H1 (cell line): ENCODE results near the gene TRIM28. TPM values are rescaled to one million over a fixed set of nuclear protein-coding genes. Genes with fewer than 3 reads are reported as not detected.

Source experiments
- CTCF ChIA-PET: fragments of 300-600 bp; sonication (Branson Sonifier 250); formaldehyde crosslinking; loops from one replicate; lab custom pipeline; 2021; ENCODE audit not compliant: partially characterized antibody; lab: Charles Lee
- POLR2A ChIA-PET: fragments of 300-600 bp; sonication (Branson Sonifier 250); formaldehyde crosslinking; loops from one replicate; lab custom pipeline; 2021; ENCODE audit warnings: inconsistent platforms; ENCODE audit not compliant: partially characterized antibody; lab: Charles Lee
- DNase-seq, 2 experiments: peaks; one replicate each; pipeline versions ENCODE4 v3.0.0 to v3.0.0-alpha.2; 2010 to 2022; ENCODE audit warnings: low spot score in 2 of 2, low read depth in 1 of 2, mixed read lengths in 1 of 2
- FAIRE-seq: peaks from 2 replicates; lab custom pipeline; 2011; peaks lifted over from hg19 to GRCh38; lab: Jason Lieb, UNC
- H2AFZ ChIP-seq: 2 replicates; pipeline ENCODE4 v1.8.1; 2012; ENCODE audit warnings: low read length, inconsistent platforms
- H2AK5ac ChIP-seq: 2 replicates; pipeline ENCODE4 v1.6.1; 2013; ENCODE audit warnings: low read depth, low read length
- H2BK120ac ChIP-seq: replicated peaks from 2 replicates; pipeline ENCODE3; 2013; ENCODE audit warnings: low read depth, low read length, inconsistent platforms
- H2BK12ac ChIP-seq: 2 replicates; pipeline ENCODE4 v1.6.1; 2013; ENCODE audit warnings: low read depth, low read length
- H2BK15ac ChIP-seq: 2 replicates; pipeline ENCODE4 v1.6.1; 2013; ENCODE audit warnings: low read length
- H2BK20ac ChIP-seq: 2 replicates; pipeline ENCODE4 v1.6.1; 2013; ENCODE audit warnings: low read length
- H2BK5ac ChIP-seq: 2 replicates; pipeline ENCODE4 v1.6.1; 2013; ENCODE audit warnings: low read depth, low read length
- H3K14ac ChIP-seq: 2 replicates; pipeline ENCODE4 v1.6.1; 2013; ENCODE audit warnings: inconsistent platforms; ENCODE audit not compliant: insufficient read length
- H3K18ac ChIP-seq: 2 replicates; pipeline ENCODE4 v1.6.1; 2013; ENCODE audit warnings: low read length; ENCODE audit errors: extremely low read depth
- H3K23ac ChIP-seq: 2 replicates; pipeline ENCODE4 v1.6.1; 2013; ENCODE audit warnings: inconsistent platforms; ENCODE audit not compliant: insufficient read length
- H3K23me2 ChIP-seq: 2 replicates; pipeline ENCODE4 v1.6.1; 2013; ENCODE audit warnings: low read depth, low read length
- H3K27ac ChIP-seq: 2 replicates; pipeline ENCODE4 v1.6.1; 2011; ENCODE audit warnings: low read depth, low read length, inconsistent platforms
- H3K27me3 ChIP-seq, 4 experiments: replicated peaks in 1 of 4; 1 replicate in 1 of 4; 2 replicates in 3 of 4; pipeline versions ENCODE4 v1.6.1 to v1.8.1; 2011 to 2013; ENCODE audit warnings: low read length in 3 of 4, mild to moderate bottlenecking in 3 of 4, inconsistent platforms in 2 of 4, mixed read lengths in 2 of 4, moderate library complexity in 1 of 4; ENCODE audit not compliant: control insufficient read depth in 3 of 4, insufficient read depth in 3 of 4; ENCODE audit errors: extremely low read depth in 1 of 4
- H3K36me3 ChIP-seq, 4 experiments: 2 replicates each; pipeline versions ENCODE4 v1.6.1 to v1.8.1; 2011 to 2013; ENCODE audit warnings: mild to moderate bottlenecking in 4 of 4, low read length in 3 of 4, moderate library complexity in 2 of 4, control low read depth in 1 of 4, inconsistent platforms in 1 of 4; ENCODE audit not compliant: insufficient read depth in 4 of 4, control insufficient read depth in 2 of 4
- H3K4ac ChIP-seq: replicated peaks from 2 replicates; pipeline ENCODE3; 2013; ENCODE audit warnings: low read length, low read depth, mixed read lengths, inconsistent platforms; ENCODE audit not compliant: insufficient read length
- H3K4me1 ChIP-seq, 4 experiments: replicated peaks in 1 of 4; 1 replicate in 1 of 4; 2 replicates in 3 of 4; pipeline versions ENCODE4 v1.6.1 to v1.8.1; 2011 to 2013; ENCODE audit warnings: low read length in 3 of 4, inconsistent platforms in 2 of 4, mixed read lengths in 1 of 4; ENCODE audit not compliant: insufficient read depth in 4 of 4, control insufficient read depth in 3 of 4
- H3K4me2 ChIP-seq, 2 experiments: 2 replicates each; pipeline versions ENCODE4 v1.6.1 to v1.8.1; 2011 to 2013; ENCODE audit warnings: low read depth in 2 of 2, low read length in 2 of 2, control low read depth in 1 of 2, inconsistent platforms in 1 of 2, mild to moderate bottlenecking in 1 of 2; ENCODE audit not compliant: insufficient read depth in 1 of 2
- H3K4me3 ChIP-seq, 4 experiments: fragments of 200-600, 300-600 bp in 1 of 4; sonication (generic), shearing (Covaris generic), sonication (Bioruptor Twin) in 1 of 4; 2 replicates each; pipeline versions ENCODE4 v1.5.1 to v1.8.1; 2011 to 2016; ENCODE audit warnings: low read length in 4 of 4, low read depth in 3 of 4, control low read depth in 2 of 4, inconsistent platforms in 2 of 4, mild to moderate bottlenecking in 2 of 4, mixed read lengths in 1 of 4, moderate library complexity in 1 of 4; ENCODE audit not compliant: insufficient read depth in 2 of 4; ENCODE audit errors: extremely low read depth in 1 of 4
- H3K56ac ChIP-seq: replicated peaks from 2 replicates; pipeline ENCODE3; 2013; ENCODE audit warnings: low read depth, mild to moderate bottlenecking, mixed read lengths, low read length, inconsistent platforms; ENCODE audit not compliant: insufficient read length
- H3K79me1 ChIP-seq: 2 replicates; pipeline ENCODE4 v1.6.1; 2013; ENCODE audit warnings: low read depth, low read length, control low read depth
- H3K79me2 ChIP-seq, 2 experiments: 2 replicates each; pipeline versions ENCODE4 v1.6.1 to v1.8.1; 2012 to 2013; ENCODE audit warnings: low read length in 2 of 2, mild to moderate bottlenecking in 2 of 2, inconsistent platforms in 1 of 2; ENCODE audit not compliant: insufficient read depth in 2 of 2, control insufficient read depth in 1 of 2
- H3K9ac ChIP-seq, 4 experiments: replicated peaks in 1 of 4; 1 replicate in 1 of 4; 2 replicates in 3 of 4; pipeline versions ENCODE4 v1.6.1 to v1.8.1; 2011 to 2013; ENCODE audit warnings: low read depth in 3 of 4, low read length in 3 of 4, control low read depth in 2 of 4, mild to moderate bottlenecking in 2 of 4, moderate library complexity in 2 of 4, inconsistent platforms in 1 of 4; ENCODE audit errors: extremely low read depth in 1 of 4
- H3K9me3 ChIP-seq, 2 experiments: 2 replicates each; pipeline versions ENCODE4 v1.6.1 to v1.8.1; 2012 to 2013; ENCODE audit warnings: mild to moderate bottlenecking in 2 of 2, moderate library complexity in 2 of 2, control low read depth in 1 of 2, inconsistent platforms in 1 of 2, low read depth in 1 of 2, low read length in 1 of 2, mixed read lengths in 1 of 2; ENCODE audit not compliant: insufficient read depth in 2 of 2
- H4K20me1 ChIP-seq, 2 experiments: replicated peaks in 1 of 2; 2 replicates each; pipeline versions ENCODE3 to v1.8.1; 2011 to 2013; ENCODE audit warnings: inconsistent platforms in 2 of 2, low read length in 2 of 2, mild to moderate bottlenecking in 1 of 2; ENCODE audit not compliant: insufficient read depth in 2 of 2, control insufficient read depth in 1 of 2
- H4K5ac ChIP-seq: 2 replicates; pipeline ENCODE4 v1.6.1; 2013; ENCODE audit warnings: low read length, low read depth, mixed read lengths, inconsistent platforms; ENCODE audit not compliant: insufficient read length
- H4K8ac ChIP-seq: 2 replicates; pipeline ENCODE4 v1.8.0; 2013; ENCODE audit warnings: mild to moderate bottlenecking, moderate library complexity, low read length, inconsistent platforms; ENCODE audit not compliant: insufficient read depth; ENCODE audit errors: extremely low read depth
- H4K91ac ChIP-seq: replicated peaks from 2 replicates; pipeline ENCODE3; 2013; ENCODE audit warnings: low read length, mixed read lengths, inconsistent platforms; ENCODE audit not compliant: insufficient read length
- CEBPB ChIP-seq: IDR thresholded peaks from 2 replicates; pipeline ENCODE4 v1.6.1; 2012; ENCODE audit warnings: low read depth, low read length
- CTCF ChIP-seq, 3 experiments: IDR thresholded peaks; 1 replicate in 2 of 3; 2 replicates in 1 of 3; pipeline versions ENCODE4 v1.5.1 to v1.6.1; 2011; ENCODE audit warnings: low read length in 3 of 3, mild to moderate bottlenecking in 3 of 3, inconsistent platforms in 2 of 3, low read depth in 1 of 3, moderate library complexity in 1 of 3; ENCODE audit not compliant: insufficient read depth in 1 of 3; ENCODE audit errors: control extremely low read depth in 1 of 3
- HDAC2 ChIP-seq, 2 experiments: fragments of 300-600 bp in 1 of 2; sonication (generic) in 1 of 2; IDR thresholded peaks; 2 replicates each; pipeline ENCODE4 v1.6.1; 2011 to 2012; ENCODE audit warnings: low read depth in 2 of 2, low read length in 2 of 2, mild to moderate bottlenecking in 2 of 2, moderate library complexity in 2 of 2, borderline replicate concordance in 1 of 2, inconsistent platforms in 1 of 2
- JUN ChIP-seq: IDR thresholded peaks from 2 replicates; pipeline ENCODE4 v1.6.1; 2011; ENCODE audit warnings: low read depth, mild to moderate bottlenecking, improper control_type of control experiment, low read length
- KDM1A ChIP-seq: fragments of 200-600, 300-600 bp; sonication (generic); IDR thresholded peaks from 2 replicates; pipeline ENCODE4 v1.7.1; 2016; ENCODE audit warnings: mild to moderate bottlenecking, low read length, borderline replicate concordance
- SIN3A ChIP-seq, 2 experiments: IDR thresholded peaks in 1 of 2; conservative IDR thresholded peaks in 1 of 2; 2 replicates each; pipeline ENCODE4 v1.6.1; 2011 to 2012; ENCODE audit warnings: low read length in 2 of 2, improper control_type of control experiment in 1 of 2, low read depth in 1 of 2, mild to moderate bottlenecking in 1 of 2
- USF2 ChIP-seq: IDR thresholded peaks from 2 replicates; pipeline ENCODE4 v1.6.1; 2011; ENCODE audit warnings: low read length, improper control_type of control experiment
- YY1 ChIP-seq: IDR thresholded peaks from 2 replicates; pipeline ENCODE4 v1.6.1; 2011; ENCODE audit warnings: low read depth, mild to moderate bottlenecking, low read length
- WGBS, 2 experiments: shearing (Covaris generic) in 1 of 2; methylation state at CpG; one replicate each; pipeline versions ENCODE4 v1.1.6 to v1.1.7; 2013 to 2015; ENCODE audit warnings: low lambda C conversion rate in 2 of 2, mixed read lengths in 2 of 2, inconsistent platforms in 1 of 2, low coverage in 1 of 2, missing lambda C conversion rate in 1 of 2; ENCODE audit not compliant: insufficient replicate concordance in 2 of 2, insufficient coverage in 1 of 2, insufficient read length in 1 of 2; ENCODE audit errors: extremely low coverage in 1 of 2, missing lambda C conversion rate in 1 of 2; 5-methylcytosine and 5-hydroxymethylcytosine counted together
- polyA plus RNA-seq, 7 experiments: library from polyadenylated mRNA; depleted of rRNA in 3 of 7; stranded (reverse) in 5 of 7; unstranded in 2 of 7; fragments of >200 nt in 5 of 7; fragments of 200-250 nt in 2 of 7; gene quantifications; 1 replicate in 5 of 7; 2 replicates in 1 of 7; 4 replicates in 1 of 7; pipeline versions ENCODE4 v1.2.1 to v1.2.3, GENCODE V29; 2011 to 2013; ENCODE audit warnings: missing spikeins in 2 of 7, mixed read lengths in 2 of 7
- total RNA-seq: library from RNA; stranded (reverse); fragmentation: NEBNext Ultra II Directional; extraction: Animal tissue kit (Norgen Biotek cat#: 25700); gene quantifications from 2 replicates; pipeline ENCODE4 v1.2.1, GENCODE V29; 2021

TRIM28 gene
- total and polyA plus RNA-seq, 2 of the 8 experiments (the other 6 are each of a cell fraction or from before 2014, with no cell fraction given) = 1,433 to 1,442 TPM

DNA sequence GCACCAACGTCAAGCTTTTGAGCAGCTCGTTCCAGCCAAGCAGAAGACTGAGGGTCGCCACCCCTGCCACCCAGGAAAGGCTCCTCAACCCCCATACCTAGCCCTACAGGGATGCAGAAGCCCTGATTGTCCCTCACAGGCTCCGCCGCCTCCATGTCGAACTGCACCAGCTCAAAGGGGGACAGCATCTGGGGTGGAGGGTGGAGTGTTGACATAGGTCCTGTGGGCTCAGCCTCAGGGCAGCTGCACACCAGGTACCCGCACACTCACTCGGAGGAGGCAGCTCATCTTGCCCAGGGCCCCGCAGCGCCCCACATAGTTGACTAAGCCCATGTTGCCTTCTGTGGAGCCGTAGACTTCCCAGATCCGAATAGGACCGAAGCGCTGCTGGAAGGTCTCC, 43.6 kb upstream of the TRIM28 start:
- WGBS, 2 experiments = 92% methylated on average over 14 of the region's 14 CpGs; no CpG with 5 or more reads in 1 of the 2 experiments
- H2AFZ ChIP-seq = no peak overlapping the region

More for the DNA sequence above, 43.6 kb upstream of the TRIM28 start:
- Histone ChIP-seq H2BK20ac (no peak overlapping the region), H2BK12ac (no peak overlapping the region), H3K4me3 (peak overlapping the region; percentile 37 to 89 (median 69); a peak in 7 of 8 replicates), H3K27me3 (no peaks in the 10 kb centered on the region), H2AK5ac (0 out of 2 replicates have a peak overlapping the region, but pooled peaks have one; percentile 24), H3K4ac (no peak overlapping the region), H3K79me1 (peaks cover 8% of the 10 kb centered on the region), H3K56ac (no peak overlapping the region), H2BK120ac (no peak overlapping the region), H4K20me1 (peaks cover 0 to 2% of the 10 kb centered on the region in 2 experiments), H3K14ac (no peak overlapping the region), H2BK15ac (no peak overlapping the region), H4K8ac (no peak overlapping the region), H2BK5ac (no peak overlapping the region), H3K79me2 (no peaks in the 10 kb centered on the region), H3K9me3 (no peaks in the 10 kb centered on the region), H3K4me1 (peaks cover 0 to 14% (median 7%) of the 10 kb centered on the region in 4 experiments; a peak in 4 of 7 replicates), H4K91ac (no peak overlapping the region)
- TF ChIP-seq CTCF (IDR thresholded peaks at IDR 0.05; ENCODE audit: control extremely low read depth in 1 of 3, insufficient read depth in 1 of 3, low read depth in 1 of 3, low read length in 3 of 3) (no peak), HDAC2 (IDR thresholded peaks at IDR 0.05; ENCODE audit: borderline replicate concordance in 1 of 2, low read depth in 2 of 2, low read length in 2 of 2) (no peak), JUN (no peak), USF2 (no peak), KDM1A (no peak), YY1 (no peak), SIN3A (conservative IDR thresholded peaks at IDR 0.05 in 1 of 2, IDR thresholded peaks at IDR 0.05 in 1 of 2; ENCODE audit: low read depth in 1 of 2, low read length in 2 of 2) (no peak), CEBPB (no peak)
- TF ChIP-seq, all 59 proteins: peak for 0
- H3K36me3 ChIP-seq = no peaks in the 10 kb centered on the region
- no peak overlapping the region for H3K18ac ChIP-seq
- no peak overlapping the region for H4K5ac ChIP-seq
- no peak for FAIRE-seq
- H3K27ac ChIP-seq = no peak overlapping the region
- H3K4me2 ChIP-seq = peak overlapping the region; percentile 84 to 93
- DNase-seq = no peak
- CTCF ChIA-PET = interaction anchor here (1.3 to 4.9 kb wide), 4 partner anchors 13 to 138 kb away, joined by 3 to 27 read pairs (median 8); partner anchors contain the start of genes ZBTB45 and ZNF497
- peaks cover 22% of the 10 kb centered on the region for H3K23me2 ChIP-seq
- H3K9ac ChIP-seq = peak overlapping the region in 3 of 4 experiments; percentile 11 to 59 (median 54); a peak in 2 of 7 replicates
- H3K23ac ChIP-seq = no peak overlapping the region
- POLR2A ChIA-PET = interaction anchor here (1.3 to 3.6 kb wide), 8 partner anchors 10 to 250 kb away, joined by 3 to 14 read pairs (median 6); partner anchors contain the start of genes CHMP2A, SLC27A5 and TRIM28
